Naive thymus-derived CD4-positive, alpha-beta T cell (primary cell): Measurements from ENCODE around the gene SAA2. TPM values are rescaled to one million over a fixed set of nuclear protein-coding genes. Genes with fewer than 3 reads are reported as not detected.
A peak's percentile ranks its signal among the peaks of the same experiment; 100 is the strongest.

Experiments used
- ATAC-seq: fragments of 150-1000 bp; cut with Tn5 transposase; 2 replicates; pipeline ENCODE4 v1.10.0; 2021; ENCODE audit warnings: mild to moderate bottlenecking, moderate library complexity
- CTCF ChIA-PET: fragments of 350-600 bp; sonication (Branson Sonifier 250); formaldehyde crosslinking; loops from one replicate; lab custom pipeline; 2021; ENCODE audit warnings: antibody characterized with exemption; lab: Charles Lee
- POLR2A ChIA-PET: fragments of 350-600 bp; sonication (Branson Sonifier 250); formaldehyde crosslinking; loops from one replicate; lab custom pipeline; 2021; ENCODE audit warnings: antibody characterized with exemption, inconsistent platforms; lab: Charles Lee
- DNase-seq, 9 donors: peaks; one replicate each; pipeline versions ENCODE4 v3.0.0 to v3.0.0-alpha.2; 2020 to 2022; ENCODE audit warnings: mixed read lengths in 1 of 9
- H3K27ac ChIP-seq: one replicate; pipeline ENCODE4 v1.7.0; 2013; ENCODE audit warnings: mild to moderate bottlenecking, low read depth, low read length, moderate library complexity
- H3K27me3 ChIP-seq, 2 donors: one replicate each; pipeline ENCODE4 v1.7.0; 2013; ENCODE audit warnings: low read length in 2 of 2, mild to moderate bottlenecking in 2 of 2, moderate library complexity in 2 of 2; ENCODE audit not compliant: control insufficient read depth in 2 of 2, insufficient read depth in 2 of 2
- H3K36me3 ChIP-seq, 3 experiments: 1 replicate in 2 of 3; 2 replicates in 1 of 3; pipeline ENCODE4 v1.7.0; 2013; ENCODE audit warnings: low read length in 3 of 3, mild to moderate bottlenecking in 3 of 3, moderate library complexity in 1 of 3; ENCODE audit not compliant: insufficient read depth in 3 of 3, control insufficient read depth in 2 of 3
- H3K4me1 ChIP-seq, 2 donors: one replicate each; pipeline ENCODE4 v1.7.0; 2013; ENCODE audit warnings: low read length in 2 of 2, mild to moderate bottlenecking in 2 of 2, moderate library complexity in 1 of 2; ENCODE audit not compliant: control insufficient read depth in 2 of 2, insufficient read depth in 2 of 2
- H3K4me3 ChIP-seq: 2 replicates; pipeline ENCODE4 v1.7.0; 2013; ENCODE audit warnings: mild to moderate bottlenecking, low read length
- H3K9me3 ChIP-seq, 3 experiments: 1 replicate in 2 of 3; 2 replicates in 1 of 3; pipeline ENCODE4 v1.7.0; 2013; ENCODE audit warnings: low read length in 3 of 3; ENCODE audit not compliant: control insufficient read depth in 2 of 3
- H3K27ac Mint-ChIP-seq, 9 donors: one replicate each; pipeline ENCODE4 v1.8.0; 2020 to 2022; ENCODE audit warnings: mixed read lengths in 9 of 9, mild to moderate bottlenecking in 8 of 9, moderate library complexity in 5 of 9, inconsistent platforms in 2 of 9
- H3K27me3 Mint-ChIP-seq, 5 donors: one replicate each; pipeline ENCODE4 v1.8.0; 2021 to 2022; ENCODE audit warnings: mixed read lengths in 5 of 5, mild to moderate bottlenecking in 1 of 5
- H3K36me3 Mint-ChIP-seq, 5 donors: one replicate each; pipeline ENCODE4 v1.8.0; 2020 to 2022; ENCODE audit warnings: mixed read lengths in 5 of 5, mild to moderate bottlenecking in 3 of 5, inconsistent platforms in 1 of 5
- H3K4me1 Mint-ChIP-seq, 7 donors: one replicate each; pipeline ENCODE4 v1.8.0; 2020 to 2022; ENCODE audit warnings: mixed read lengths in 7 of 7, mild to moderate bottlenecking in 3 of 7, inconsistent platforms in 1 of 7
- H3K4me3 Mint-ChIP-seq, 10 donors: one replicate each; pipeline ENCODE4 v1.8.0; 2020 to 2022; ENCODE audit warnings: mild to moderate bottlenecking in 10 of 10, mixed read lengths in 10 of 10, moderate library complexity in 6 of 10, inconsistent platforms in 2 of 10
- H3K9me3 Mint-ChIP-seq, 11 donors: one replicate each; pipeline ENCODE4 v1.8.0; 2020 to 2022; ENCODE audit warnings: mixed read lengths in 11 of 11, mild to moderate bottlenecking in 4 of 11, inconsistent platforms in 1 of 11, moderate library complexity in 1 of 11
- intact Hi-C, 2 donors: fragments of 100-400 bp; cut with micrococcal nuclease; formaldehyde crosslinking; loops; one replicate each; pipeline ENCODE4 v1.15.1; 2023
- polyA plus RNA-seq, 2 donors: library from polyadenylated mRNA; unstranded; fragments of 300-500 nt; fragmentation: Illumina TruSeq; gene quantifications; one replicate each; pipeline ENCODE4 v1.2.3, GENCODE V29; 2021
- total RNA-seq, 6 experiments: library from RNA in 5 of 6; stranded (reverse) in 5 of 6; gene quantifications; 1 replicate in 5 of 6; 2 replicates in 1 of 6; pipeline ENCODE4 v1.2.3 and lab custom pipeline; 2021 to 2026

SAA2 gene
- total and polyA plus RNA-seq, 7 experiments from 2014 or later: not detected

DNA sequence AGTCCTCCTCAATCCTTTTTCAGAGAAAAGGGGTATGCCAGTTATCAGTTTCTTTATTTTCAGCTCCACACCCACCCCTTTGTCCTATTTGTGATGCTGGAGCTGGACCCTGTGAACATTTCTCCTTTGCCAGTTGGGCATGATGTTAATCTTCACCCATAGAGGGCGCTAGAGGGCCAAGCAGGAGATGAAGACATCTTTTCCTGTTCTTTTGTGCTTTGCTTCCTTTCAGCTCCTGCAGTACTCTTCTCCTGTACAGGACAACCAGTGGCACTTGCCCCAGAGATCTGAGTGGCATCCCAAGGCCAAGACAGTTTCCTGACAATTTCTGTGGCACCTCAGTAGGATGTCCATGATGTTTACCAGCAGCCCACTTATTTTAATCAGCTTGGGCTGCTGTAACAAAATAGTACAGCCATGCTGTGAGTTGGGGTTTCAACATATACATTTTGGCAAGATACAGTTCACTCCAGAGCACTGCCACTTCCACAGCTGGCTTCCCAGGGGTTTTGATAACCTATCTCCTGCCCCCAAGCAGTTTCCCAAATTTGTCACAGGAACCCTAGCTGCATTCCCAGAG is 4.6 kb downstream of the SAA2 start:
- peaks cover 0 to 32% (median 0%) of the 10 kb centered on the region in 7 donors for H3K4me1 Mint-ChIP-seq
- no peak overlapping the region for H3K27ac Mint-ChIP-seq
- Histone ChIP-seq H3K27ac (no peak overlapping the region), H3K9me3 (no peaks in the 10 kb centered on the region), H3K4me3 (no peak overlapping the region), H3K27me3 (no peaks in the 10 kb centered on the region), H3K36me3 (no peaks in the 10 kb centered on the region), H3K4me1 (no peaks in the 10 kb centered on the region)
- ATAC-seq (peak; percentile 80), DNase-seq (peak in 8 of 9 donors; percentile 15 to 63 (median 50))
- POLR2A ChIA-PET: no interaction called here
- no peaks in the 10 kb centered on the region for H3K36me3 Mint-ChIP-seq
- H3K27me3 Mint-ChIP-seq: peaks cover 6 to 37% (median 16%) of the 10 kb centered on the region in 5 donors
- intact Hi-C loops: loop anchor here (1.0 to 10.0 kb wide), 6 partner anchors 78 to 520 kb away; partner anchors contain the start of genes GTF2H1 (in 1 of the 2), HPS5 (in 1 of the 2), LDHA (in 1 of the 2) and SPTY2D1 (in 1 of the 2)
- peaks cover 0 to 15% (median 5%) of the 10 kb centered on the region in 11 donors for H3K9me3 Mint-ChIP-seq
- no peak overlapping the region for H3K4me3 Mint-ChIP-seq
- CTCF ChIA-PET: interaction anchor here (0.7 to 1.5 kb wide), 6 partner anchors 18 to 521 kb away, joined by 3 to 4 read pairs (median 3); no protein-coding TSS in a partner anchor

DNA sequence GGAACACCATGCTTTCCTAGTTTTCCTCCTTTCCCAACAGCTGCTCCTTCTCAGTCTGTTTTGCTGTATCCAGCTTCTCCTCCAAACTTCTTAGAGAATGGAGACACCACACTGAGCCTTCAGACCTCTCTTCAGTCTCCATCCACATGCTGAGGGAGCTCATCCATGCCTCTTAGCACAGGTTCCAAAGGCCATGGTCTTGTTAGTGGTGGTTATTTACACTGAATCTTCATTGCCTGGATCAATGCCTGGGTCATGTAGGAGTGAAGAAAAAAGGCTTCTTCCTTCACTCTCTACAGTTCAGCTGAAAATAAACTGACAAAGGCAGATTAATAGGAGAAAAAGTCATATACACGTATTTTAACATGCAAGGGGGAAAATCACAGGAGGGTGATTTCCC is 8.8 kb downstream of the SAA2 start:
- Mint-ChIP-seq H3K36me3 (no peaks in the 10 kb centered on the region), H3K4me1 (peaks cover 0 to 8% (median 0%) of the 10 kb centered on the region in 7 donors), H3K9me3 (peaks cover 0 to 15% (median 5%) of the 10 kb centered on the region in 11 donors), H3K27ac (no peak overlapping the region), H3K4me3 (no peak overlapping the region), H3K27me3 (peaks cover 20 to 75% (median 35%) of the 10 kb centered on the region in 5 donors)
- H3K27me3 ChIP-seq: no peaks in the 10 kb centered on the region
- H3K9me3 ChIP-seq: no peaks in the 10 kb centered on the region
- DNase-seq (no peak), ATAC-seq (no peak)
- ChIA-PET POLR2A (no interaction called here), CTCF (no interaction called here)
- H3K27ac ChIP-seq: no peak overlapping the region
- no peaks in the 10 kb centered on the region for H3K4me1 ChIP-seq
- intact Hi-C loops: loop anchor here (5.0 to 10.0 kb wide), 2 partner anchors 395 to 493 kb away; partner anchors contain the start of gene SPTY2D1 (in 1 of the 2)
- no peak overlapping the region for H3K4me3 ChIP-seq
- H3K36me3 ChIP-seq: no peaks in the 10 kb centered on the region

- CTCF ChIA-PET: interaction anchor here (0.6 kb wide), 1 partner anchor 536 kb away, joined by 4 read pairs; no protein-coding TSS in a partner anchor
Measured at GRCh38 chr11:18236664-18237356, 11.7 kb downstream of the SAA2 start, which contains the start of gene SAA4. SAA4 (minus strand) TSS chr11:18236802; CDS start chr11:18235926, 876 bp downstream.

GRCh38 chr11:18235394-18236334 is 12.8 kb downstream of the SAA2 start:
- CTCF ChIA-PET: no interaction called here

More at GRCh38 chr11:18236664-18237356, 11.7 kb downstream of the SAA2 start, which contains the start of gene SAA4:
- Mint-ChIP-seq H3K27ac (no peak within 1 kb of the TSS), H3K4me3 (no peak within 1 kb of the TSS), H3K9me3 (peaks cover 0 to 2% (median 0%) of the 10 kb centered on the region in 11 donors), H3K4me1 (no peaks in the 10 kb centered on the region), H3K36me3 (no peaks in the 10 kb centered on the region), H3K27me3 (peaks cover 31 to 65% (median 44%) of the 10 kb centered on the region in 5 donors)
- H3K36me3 ChIP-seq: no peaks in the 10 kb centered on the region
- intact Hi-C loops: no loop called here
- H3K27ac ChIP-seq: no peak within 1 kb of the TSS
- H3K4me1 ChIP-seq: no peaks in the 10 kb centered on the region
- POLR2A ChIA-PET: no interaction called here
- no peak for DNase-seq
- no peaks in the 10 kb centered on the region for H3K27me3 ChIP-seq
- no peak within 1 kb of the TSS for H3K4me3 ChIP-seq
- H3K9me3 ChIP-seq: no peaks in the 10 kb centered on the region
- ATAC-seq: no peak

GRCh38 chr11:18233912-18234311 is 14.6 kb downstream of the SAA2 start:
- H3K4me1 Mint-ChIP-seq: no peaks in the 10 kb centered on the region

More at GRCh38 chr11:18235394-18236334, 12.8 kb downstream of the SAA2 start:
- Mint-ChIP-seq H3K4me3 (no peak overlapping the region), H3K27me3 (peaks cover 29 to 57% (median 40%) of the 10 kb centered on the region in 5 donors), H3K27ac (no peak overlapping the region), H3K4me1 (no peaks in the 10 kb centered on the region), H3K9me3 (peaks cover 0 to 2% (median 0%) of the 10 kb centered on the region in 11 donors), H3K36me3 (no peaks in the 10 kb centered on the region)
- Histone ChIP-seq H3K36me3 (no peaks in the 10 kb centered on the region), H3K9me3 (no peaks in the 10 kb centered on the region), H3K27ac (no peak overlapping the region), H3K4me1 (no peaks in the 10 kb centered on the region), H3K27me3 (no peaks in the 10 kb centered on the region), H3K4me3 (no peak overlapping the region)
- intact Hi-C loops: no loop called here
- DNase-seq: no peak
- no peak for ATAC-seq
- POLR2A ChIA-PET: no interaction called here

GRCh38 chr11:18230859-18231258 is 17.6 kb downstream of the SAA2 start:
- H3K4me3 Mint-ChIP-seq: no peak overlapping the region
- H3K27ac Mint-ChIP-seq: no peak overlapping the region
- Histone ChIP-seq H3K9me3 (no peaks in the 10 kb centered on the region), H3K27ac (no peak overlapping the region), H3K4me1 (no peaks in the 10 kb centered on the region), H3K36me3 (no peaks in the 10 kb centered on the region), H3K4me3 (no peak overlapping the region), H3K27me3 (no peaks in the 10 kb centered on the region)
- intact Hi-C loops: no loop called here
- H3K9me3 Mint-ChIP-seq: no peaks in the 10 kb centered on the region
- ChIA-PET CTCF (no interaction called here), POLR2A (no interaction called here)
- no peaks in the 10 kb centered on the region for H3K4me1 Mint-ChIP-seq
- no peaks in the 10 kb centered on the region for H3K36me3 Mint-ChIP-seq
- ATAC-seq (no peak), DNase-seq (no peak)
- peaks cover 11 to 22% (median 14%) of the 10 kb centered on the region in 5 donors for H3K27me3 Mint-ChIP-seq

More at GRCh38 chr11:18233912-18234311, 14.6 kb downstream of the SAA2 start:
- peaks cover 16 to 41% (median 29%) of the 10 kb centered on the region in 5 donors for H3K27me3 Mint-ChIP-seq
- ChIA-PET POLR2A (no interaction called here), CTCF (no interaction called here)
- Histone ChIP-seq H3K4me1 (no peaks in the 10 kb centered on the region), H3K9me3 (no peaks in the 10 kb centered on the region), H3K36me3 (no peaks in the 10 kb centered on the region), H3K27ac (no peak overlapping the region), H3K4me3 (no peak overlapping the region), H3K27me3 (no peaks in the 10 kb centered on the region)
- DNase-seq: no peak
- intact Hi-C loops: no loop called here
- no peaks in the 10 kb centered on the region for H3K36me3 Mint-ChIP-seq
- ATAC-seq: no peak
- no peak overlapping the region for H3K27ac Mint-ChIP-seq
- H3K9me3 Mint-ChIP-seq: peaks cover 0 to 2% (median 0%) of the 10 kb centered on the region in 11 donors
- H3K4me3 Mint-ChIP-seq: no peak overlapping the region
